GM11168 (cell line): ENCODE results near the gene OSGEPL1.
"Not testable (repeated sequence)": the region's sequence is repeated elsewhere in the genome, so short reads cannot be mapped to it uniquely, and the experiment has no call there.

Source experiments
- in situ Hi-C: fragments of 300-500 bp; cut with MboI; formaldehyde crosslinking; loops from one replicate; pipeline ENCODE4 v1.12.0; 2022; ENCODE audit warnings: low sequenced_read_pairs; ENCODE audit not compliant: unreplicated experiment

The OSGEPL1 gene

GRCh38 chr2:189756311-189756952, 6.2 kb downstream of the OSGEPL1 start:
- in situ Hi-C loops = no loop called here

GRCh38 chr2:189751080-189751658, 11.4 kb downstream of the OSGEPL1 start:
- in situ Hi-C loops = no loop called here

- in situ Hi-C loops = no loop called here
Measured at GRCh38 chr2:189729430-189729829, 33.2 kb downstream of the OSGEPL1 start.

- in situ Hi-C loops = no loop called here
Measured at GRCh38 chr2:189726849-189727248, 35.7 kb downstream of the OSGEPL1 start.

- in situ Hi-C loops = no loop called here
Measured at GRCh38 chr2:189726271-189726670, 36.3 kb downstream of the OSGEPL1 start.

GRCh38 chr2:189723192-189723591, 39.4 kb downstream of the OSGEPL1 start:
- in situ Hi-C loops = no loop called here

- in situ Hi-C loops = no loop called here
Measured at GRCh38 chr2:189719571-189719970, 43.0 kb downstream of the OSGEPL1 start.

- in situ Hi-C loops = not testable (repeated sequence)
Measured at GRCh38 chr2:189717593-189717992, 45.0 kb downstream of the OSGEPL1 start.

GRCh38 chr2:189709501-189710221, 52.9 kb downstream of the OSGEPL1 start:
- in situ Hi-C loops = loop anchor here (10.0 kb wide), 1 partner anchor 55 kb away; no protein-coding TSS in a partner anchor

- in situ Hi-C loops = loop anchor here (10.0 kb wide), 1 partner anchor 47 kb away; no protein-coding TSS in a partner anchor
Measured at GRCh38 chr2:189702071-189702470, 60.5 kb downstream of the OSGEPL1 start.

GRCh38 chr2:189700681-189701080, 61.9 kb downstream of the OSGEPL1 start:
- in situ Hi-C loops = loop anchor here (10.0 kb wide), 1 partner anchor 46 kb away; no protein-coding TSS in a partner anchor

- in situ Hi-C loops = no loop called here
Measured at GRCh38 chr2:189698020-189698887, 64.3 kb downstream of the OSGEPL1 start.
